ENCODE measurements around the gene SMC6. TPM values are rescaled to one million over a fixed set of nuclear protein-coding genes. Genes with fewer than 3 reads are reported as not detected.

SMC6 gene
- total and polyA plus RNA-seq, 10 of the 15 experiments (the other 5 are each of a cell fraction or from before 2014, with no cell fraction given) = 12.8 to 63.8 (median 38.8) TPM

GRCh38 chr2:17718689-17719088 lies 34.9 kb downstream of the SMC6 start:
- no peak for TF ChIP-seq PAX8 (IDR thresholded peaks at IDR 0.05)
- no peak for TF ChIP-seq ZNF274 (IDR thresholded peaks at IDR 0.05; ENCODE audit: insufficient read depth, insufficient read length)
- TF ChIP-seq HDAC6 (IDR thresholded peaks at IDR 0.05; ENCODE audit: unreplicated experiment) = no peak
- no peak for TF ChIP-seq SUPT20H (IDR thresholded peaks at IDR 0.05; ENCODE audit: borderline replicate concordance, control insufficient read depth, low read depth, low read length)
- TF ChIP-seq CBX5 (IDR thresholded peaks at IDR 0.05; ENCODE audit: low read depth) = no peak
- TF ChIP-seq NFXL1 (IDR thresholded peaks at IDR 0.05; ENCODE audit: borderline replicate concordance) = no peak
- TF ChIP-seq YY1 (IDR thresholded peaks at IDR 0.05; ENCODE audit: low read depth, low read length) = no peak
- no peak for TF ChIP-seq TCF7 (IDR thresholded peaks at IDR 0.05; ENCODE audit: borderline replicate concordance)
- no peak for TF ChIP-seq BRCA1 (IDR thresholded peaks at IDR 0.05; ENCODE audit: low read depth, low read length)
- no peak for TF ChIP-seq POLR2AphosphoS2 (IDR thresholded peaks at IDR 0.05; ENCODE audit: low read depth, low read length)
- no peak for TF ChIP-seq ETV6 (conservative IDR thresholded peaks at IDR 0.05 in 1 of 2, IDR thresholded peaks at IDR 0.05 in 1 of 2; ENCODE audit: borderline replicate concordance in 1 of 2, low read depth in 1 of 2)
- TF ChIP-seq ZBED1 (IDR thresholded peaks at IDR 0.05; ENCODE audit: borderline replicate concordance) = no peak
- no peak for TF ChIP-seq MEF2B (IDR thresholded peaks at IDR 0.05; ENCODE audit: partially characterized antibody, poor library complexity, severe bottlenecking)
- no peak for TF ChIP-seq ESRRA (IDR thresholded peaks at IDR 0.05; ENCODE audit: low read length)
- no peak for TF ChIP-seq DPF2 (IDR thresholded peaks at IDR 0.05)
- TF ChIP-seq SPI1 (IDR thresholded peaks at IDR 0.05; ENCODE audit: borderline replicate concordance, insufficient read depth, low read depth, low read length) = no peak
- TF ChIP-seq GATAD2B (conservative IDR thresholded peaks at IDR 0.05; ENCODE audit: low read depth) = no peak
- DNase-seq (ENCODE audit: low read depth, low spot score) (no peak), FAIRE-seq (no peak), ATAC-seq (no peak)
- no TSS peak for BruUV-seq (replicated peaks)
- in situ Hi-C loops (cut with MboI) = loop anchor here (5.0 to 10.0 kb wide), 2 partner anchors 114 to 436 kb away; no protein-coding TSS in a partner anchor
- Histone ChIP-seq H3K27me3 (replicated peaks in 1 of 2; ENCODE audit: control insufficient read depth in 2 of 2, insufficient read depth in 2 of 2, low read length in 1 of 2) (no peaks in the 10 kb centered on the region), H4K20me1 (ENCODE audit: control insufficient read depth, insufficient read depth) (no peaks in the 10 kb centered on the region), H3K4me1 (ENCODE audit: control insufficient read depth, insufficient read depth, low read length) (no peaks in the 10 kb centered on the region), H3K9ac (ENCODE audit: control insufficient read depth, insufficient read depth, low read length) (no peak overlapping the region), H3K79me2 (ENCODE audit: control insufficient read depth, insufficient read depth, low read length) (no peaks in the 10 kb centered on the region), H3K4me2 (ENCODE audit: control insufficient read depth, insufficient read depth) (no peak overlapping the region), H3K4me3 (no peak overlapping the region), H3K9me3 (replicated peaks; ENCODE audit: control insufficient read depth, insufficient read depth, low read length) (no peaks in the 10 kb centered on the region), H3K36me3 (ENCODE audit: control insufficient read depth in 2 of 2, insufficient read depth in 2 of 2, low read length in 1 of 2) (peaks cover 4 to 44% of the 10 kb centered on the region in 2 experiments), H2AFZ (ENCODE audit: control insufficient read depth, low read depth, low read length) (no peak overlapping the region), H3K27ac (ENCODE audit: control insufficient read depth, insufficient read depth) (no peak overlapping the region)
- ChIA-PET CTCF (interaction anchor here (0.8 to 7.1 kb wide), 22 partner anchors 9 to 431 kb away, joined by 3 to 130 read pairs (median 10); partner anchors contain the start of genes GEN1 and SMC6), SMC1A (ENCODE audit: uncharacterized antibody, unreplicated experiment) (interaction anchor here (0.6 to 5.8 kb wide), 15 partner anchors 10 to 460 kb away, joined by 3 to 86 read pairs (median 7); no protein-coding TSS in a partner anchor), RAD21 (ENCODE audit: unreplicated experiment) (interaction anchor here (0.9 to 1.9 kb wide), 9 partner anchors 13 to 181 kb away, joined by 3 to 5 read pairs (median 3); partner anchors contain the start of gene MSGN1), POLR2A (interaction anchor here (0.6 to 1.7 kb wide), 2 partner anchors 47 to 115 kb away, joined by 3 to 5 read pairs; no protein-coding TSS in a partner anchor)
- intact Hi-C loops (cut with micrococcal nuclease; ENCODE audit: unreplicated experiment) = loop anchor here (1.0 to 5.0 kb wide), 3 partner anchors 112 to 659 kb away; no protein-coding TSS in a partner anchor
- 98% methylated on average over 5 of the region's 5 CpGs for whole genome bisulfite sequencing (ENCODE audit: insufficient coverage, insufficient replicate concordance, low lambda C conversion rate, missing lambda C conversion rate)
